Tibial nerve (tissue), 4 donors: ENCODE data around the gene PRR13.

Source experiments
- CTCF ChIP-seq, 5 experiments: fragments of 200-600 bp in 3 of 5; fragments of 450-650 bp in 2 of 5; sonication (generic) in 3 of 5; IDR thresholded peaks; one replicate each; pipeline ENCODE4 v1.5.1; 2016 to 2019; ENCODE audit warnings: antibody characterized with exemption in 5 of 5, mild to moderate bottlenecking in 3 of 5, moderate library complexity in 2 of 5
- EP300 ChIP-seq, 2 donors: sonication (generic); formaldehyde crosslinking; IDR thresholded peaks; one replicate each; pipeline ENCODE4 v1.6.1; 2017; ENCODE audit warnings: antibody characterized with exemption in 2 of 2, mild to moderate bottlenecking in 1 of 2

GRCh38 chr12:53430116-53430515, 11.4 kb upstream of the PRR13 start:
- TF ChIP-seq EP300 (IDR thresholded peaks at IDR 0.05) (no peak), CTCF (IDR thresholded peaks at IDR 0.05) (no peak)
